OCI-LY1 (cell line): Measurements from ENCODE around the gene DIAPH2.

Experiments used
- H2AFZ ChIP-seq: fragments of 200-600 bp; sonication (generic), shearing (Covaris generic); 2 replicates; pipeline ENCODE4 v1.6.0; 2014; ENCODE audit warnings: antibody characterized with exemption, mild to moderate bottlenecking, low read length
- H3F3A ChIP-seq: fragments of 200-600 bp; sonication (generic), shearing (Covaris generic); 2 replicates; pipeline ENCODE4 v1.6.0; 2014; ENCODE audit warnings: mild to moderate bottlenecking, antibody characterized with exemption, low read length, moderate library complexity; ENCODE audit not compliant: insufficient read depth
- H3K27ac ChIP-seq: fragments of 200-600 bp; sonication (generic); 2 replicates; pipeline ENCODE4 v1.5.1; 2014; ENCODE audit warnings: low read length, mixed run types, mild to moderate bottlenecking, low read depth; ENCODE audit not compliant: poor library complexity, severe bottlenecking
- H3K27me3 ChIP-seq: fragments of 200-600 bp; sonication (generic); 2 replicates; pipeline ENCODE4 v1.6.0; 2014; ENCODE audit warnings: antibody characterized with exemption, mild to moderate bottlenecking, low read length, moderate library complexity; ENCODE audit not compliant: insufficient read depth
- H3K36me3 ChIP-seq: fragments of 200-600 bp; sonication (generic); 2 replicates; pipeline ENCODE4 v1.6.1; 2014; ENCODE audit warnings: mild to moderate bottlenecking, antibody characterized with exemption, low read length, moderate library complexity, mixed read lengths; ENCODE audit not compliant: insufficient read depth
- H3K4me1 ChIP-seq: fragments of 200-600 bp; sonication (generic); 2 replicates; pipeline ENCODE4 v1.5.1; 2014; ENCODE audit warnings: mild to moderate bottlenecking, low read length, moderate library complexity; ENCODE audit not compliant: insufficient read depth, severe bottlenecking
- H3K4me2 ChIP-seq: fragments of 200-600 bp; sonication (generic), shearing (Covaris generic); 2 replicates; pipeline ENCODE4 v1.6.1; 2014; ENCODE audit warnings: low read length
- H3K4me3 ChIP-seq: fragments of 200-600 bp; sonication (generic); 2 replicates; pipeline ENCODE4 v1.5.1; 2014; ENCODE audit warnings: low read length, low read depth, mild to moderate bottlenecking, mixed read lengths; ENCODE audit not compliant: poor library complexity, severe bottlenecking
- H3K79me2 ChIP-seq: fragments of 200-600 bp; shearing (Covaris generic); 2 replicates; pipeline ENCODE4 v1.6.1; 2016; ENCODE audit warnings: mixed run types, low read length, mixed read lengths; ENCODE audit not compliant: insufficient read depth
- H3K9ac ChIP-seq: fragments of 200-600 bp; sonication (generic), shearing (Covaris generic); 2 replicates; pipeline ENCODE4 v1.6.1; 2014; ENCODE audit warnings: mild to moderate bottlenecking, low read length, mixed read lengths
- H3K9me2 ChIP-seq: fragments of 200-600 bp; sonication (generic), shearing (Covaris generic); 2 replicates; pipeline ENCODE4 v1.6.1; 2014; ENCODE audit warnings: low read depth, mild to moderate bottlenecking, low read length, mixed read lengths
- H3K9me3 ChIP-seq: fragments of 200-600 bp; shearing (Covaris generic); 2 replicates; pipeline ENCODE4 v1.6.1; 2014; ENCODE audit warnings: low read length, mixed read lengths
- H4K20me1 ChIP-seq: fragments of 200-600 bp; sonication (generic), shearing (Covaris generic); 2 replicates; pipeline ENCODE4 v1.6.0; 2016; ENCODE audit warnings: mild to moderate bottlenecking, low read length; ENCODE audit not compliant: insufficient read depth
- CTCF ChIP-seq: fragments of 200-600 bp; sonication (generic), shearing (Covaris generic); IDR thresholded peaks from 2 replicates; pipeline ENCODE4 v1.5.1; 2017; ENCODE audit warnings: mild to moderate bottlenecking, antibody characterized with exemption, low read length, moderate library complexity, mixed read lengths
- EZH2 ChIP-seq: fragments of 200-600 bp; sonication (generic), shearing (Covaris generic); IDR thresholded peaks from 2 replicates; pipeline ENCODE4 v1.8.0; 2017; ENCODE audit warnings: borderline replicate concordance, mixed run types, mild to moderate bottlenecking, antibody characterized with exemption, low read length, moderate library complexity, mixed read lengths

DIAPH2 gene

GRCh38 chrX:97531825-97532224, 847.2 kb downstream of the DIAPH2 start:
- H3K4me2 ChIP-seq = no peak overlapping the region
- H2AFZ ChIP-seq = no peak overlapping the region
- H3K9me3 ChIP-seq = no peaks in the 10 kb centered on the region
- H3K79me2 ChIP-seq = no peaks in the 10 kb centered on the region
- no peak overlapping the region for H3K4me3 ChIP-seq
- H3K9me2 ChIP-seq = no peaks in the 10 kb centered on the region
- no peak overlapping the region for H3K9ac ChIP-seq
- no peaks in the 10 kb centered on the region for H4K20me1 ChIP-seq
- no peaks in the 10 kb centered on the region for H3K27me3 ChIP-seq
- H3K27ac ChIP-seq = no peak overlapping the region
- TF ChIP-seq CTCF = no peak
- TF ChIP-seq EZH2 = no peak
- no peaks in the 10 kb centered on the region for H3F3A ChIP-seq
- H3K36me3 ChIP-seq = no peaks in the 10 kb centered on the region
- no peaks in the 10 kb centered on the region for H3K4me1 ChIP-seq

- H3F3A ChIP-seq = no peaks in the 10 kb centered on the region
- H3K36me3 ChIP-seq = no peaks in the 10 kb centered on the region
- no peak overlapping the region for H3K4me2 ChIP-seq
- no peaks in the 10 kb centered on the region for H3K27me3 ChIP-seq
- no peak for TF ChIP-seq EZH2
- H2AFZ ChIP-seq = no peak overlapping the region
- no peaks in the 10 kb centered on the region for H3K4me1 ChIP-seq
- H4K20me1 ChIP-seq = no peaks in the 10 kb centered on the region
- no peaks in the 10 kb centered on the region for H3K9me2 ChIP-seq
- no peak overlapping the region for H3K27ac ChIP-seq
- H3K79me2 ChIP-seq = no peaks in the 10 kb centered on the region
- no peak overlapping the region for H3K9ac ChIP-seq
- no peaks in the 10 kb centered on the region for H3K9me3 ChIP-seq
- H3K4me3 ChIP-seq = no peak overlapping the region
Measured at GRCh38 chrX:97538745-97539144, 854.1 kb downstream of the DIAPH2 start.

DNA sequence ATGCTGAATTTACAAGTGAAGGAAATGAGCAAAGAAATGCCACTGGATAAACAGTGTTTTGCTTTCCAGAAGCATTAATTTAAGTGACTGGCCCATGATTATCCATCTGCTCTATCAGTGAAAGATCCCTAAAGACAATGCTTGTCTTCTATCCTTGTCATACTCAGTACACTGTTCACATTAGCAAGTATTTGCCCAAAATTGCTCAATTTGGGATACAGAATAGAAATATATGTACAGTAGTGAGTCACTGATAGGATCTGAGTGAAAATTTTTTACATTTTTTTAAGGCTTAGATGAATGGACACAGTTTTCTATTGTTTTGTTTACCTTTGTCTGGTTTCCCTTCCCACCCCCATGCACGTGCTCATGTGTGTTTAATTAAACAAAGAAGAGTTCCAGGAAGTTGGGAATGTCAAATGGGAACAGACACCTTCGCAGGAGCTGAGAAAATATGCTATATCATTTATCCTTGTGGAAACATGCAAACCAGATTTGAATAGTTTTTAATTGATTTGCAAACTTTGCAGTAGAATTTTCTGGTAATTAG, 855.4 kb downstream of the DIAPH2 start:
- no peaks in the 10 kb centered on the region for H3K4me1 ChIP-seq
- H3K4me3 ChIP-seq = no peak overlapping the region
- H3K9me3 ChIP-seq = no peaks in the 10 kb centered on the region
- no peaks in the 10 kb centered on the region for H3K27me3 ChIP-seq
- H3K4me2 ChIP-seq = no peak overlapping the region
- no peak overlapping the region for H3K27ac ChIP-seq
- TF ChIP-seq EZH2 = no peak
- no peak for TF ChIP-seq CTCF
- H3K9me2 ChIP-seq = no peaks in the 10 kb centered on the region
- H4K20me1 ChIP-seq = no peaks in the 10 kb centered on the region
- no peaks in the 10 kb centered on the region for H3K36me3 ChIP-seq
- H3K9ac ChIP-seq = no peak overlapping the region
- H3K79me2 ChIP-seq = no peaks in the 10 kb centered on the region
- H3F3A ChIP-seq = no peaks in the 10 kb centered on the region
- no peak overlapping the region for H2AFZ ChIP-seq

GRCh38 chrX:97547877-97548578, 863.4 kb downstream of the DIAPH2 start:
- no peaks in the 10 kb centered on the region for H3K9me2 ChIP-seq
- H3K4me3 ChIP-seq = no peak overlapping the region
- no peak overlapping the region for H2AFZ ChIP-seq
- no peak overlapping the region for H3K9ac ChIP-seq
- no peaks in the 10 kb centered on the region for H3K79me2 ChIP-seq
- H3K4me2 ChIP-seq = no peak overlapping the region
- no peaks in the 10 kb centered on the region for H3K36me3 ChIP-seq
- no peak for TF ChIP-seq EZH2
- TF ChIP-seq CTCF = no peak
- H3K27ac ChIP-seq = no peak overlapping the region
- H3K4me1 ChIP-seq = no peaks in the 10 kb centered on the region
- no peaks in the 10 kb centered on the region for H3F3A ChIP-seq
- H4K20me1 ChIP-seq = no peaks in the 10 kb centered on the region
- no peaks in the 10 kb centered on the region for H3K27me3 ChIP-seq
- H3K9me3 ChIP-seq = no peaks in the 10 kb centered on the region
